Endometrial microvascular endothelial cells (primary cell): ENCODE measurements around the gene MNAT1. TPM values are rescaled to one million over a fixed set of nuclear protein-coding genes. Genes with fewer than 3 reads are reported as not detected.
"Not testable (repeated sequence)": the region's sequence is repeated elsewhere in the genome, so short reads cannot be mapped to it uniquely, and the experiment has no call there.

Source experiments
- in situ Hi-C: cut with HindIII; loops from 2 replicates; pipeline ENCODE4 v1.10.0; 2017; ENCODE audit warnings: low sequenced_read_pairs, low pct_unique_long_range_greater_than_20kb; ENCODE audit errors: inconsistent ontology term
- total RNA-seq: library from RNA; depleted of rRNA; stranded (reverse); fragments of >200 nt; gene quantifications from one replicate; pipeline ENCODE4 v1.2.3, GENCODE V29; 2015; ENCODE audit errors: inconsistent ontology term

MNAT1 gene
- total RNA-seq = 29.2 TPM

- in situ Hi-C loops = no loop called here
Observed at GRCh38 chr14:60734465-60735242, at the start of gene MNAT1. TSS of gene MNAT1 (plus strand) at chr14:60734761. CDS start at chr14:60734863, 102 bp downstream.

GRCh38 chr14:60686865-60687264, 47.7 kb upstream of the MNAT1 start:
- in situ Hi-C loops = no loop called here

- in situ Hi-C loops = no loop called here
Observed at GRCh38 chr14:60691383-60692113, 43.0 kb upstream of the MNAT1 start.

GRCh38 chr14:60695327-60695726, 39.2 kb upstream of the MNAT1 start:
- in situ Hi-C loops = no loop called here

GRCh38 chr14:60700598-60700997, 34.0 kb upstream of the MNAT1 start:
- in situ Hi-C loops = no loop called here

- in situ Hi-C loops = no loop called here
Observed at GRCh38 chr14:60705100-60705499, 29.5 kb upstream of the MNAT1 start.

- in situ Hi-C loops = no loop called here
Observed at GRCh38 chr14:60707858-60708257, 26.7 kb upstream of the MNAT1 start.

- in situ Hi-C loops = no loop called here
Observed at GRCh38 chr14:60710494-60710893, 24.1 kb upstream of the MNAT1 start.

- in situ Hi-C loops = no loop called here
Observed at GRCh38 chr14:60713513-60713912, 21.0 kb upstream of the MNAT1 start.

- in situ Hi-C loops = no loop called here
Observed at GRCh38 chr14:60720391-60720790, 14.2 kb upstream of the MNAT1 start.

- in situ Hi-C loops = no loop called here
Observed at GRCh38 chr14:60720962-60721325, 13.6 kb upstream of the MNAT1 start.

GRCh38 chr14:60721326-60722106, 13.0 kb upstream of the MNAT1 start:
- in situ Hi-C loops = no loop called here

GRCh38 chr14:60722107-60722356, 12.5 kb upstream of the MNAT1 start:
- in situ Hi-C loops = no loop called here

- in situ Hi-C loops = no loop called here
Observed at GRCh38 chr14:60722357-60723115, 12.0 kb upstream of the MNAT1 start.

- in situ Hi-C loops = no loop called here
Observed at GRCh38 chr14:60723116-60723906, 11.2 kb upstream of the MNAT1 start.

- in situ Hi-C loops = no loop called here
Observed at GRCh38 chr14:60723907-60724618, 10.5 kb upstream of the MNAT1 start, which contains the start of gene SIX4. TSS of gene SIX4 (minus strand) at chr14:60724351. CDS start at chr14:60724074, 277 bp downstream.

- in situ Hi-C loops = not testable (repeated sequence)
Observed at GRCh38 chr14:60731291-60731690, 3.3 kb upstream of the MNAT1 start.
